Natural killer cell treated with Interleukin-12 subunit alpha and Interleukin-12 subunit beta and Interleukin-15 and Interleukin-18, amount 100 ng/mL, for 72 hours (primary cell): Measurements from ENCODE around the gene KRT81. TPM values are rescaled to one million over a fixed set of nuclear protein-coding genes. Genes with fewer than 3 reads are reported as not detected.
"Not testable (repeated sequence)": the region's sequence is repeated elsewhere in the genome, so short reads cannot be mapped to it uniquely, and the experiment has no call there.

Experiments used
- ATAC-seq, 2 donors: fragments of 150-1000 bp; cut with Tn5 transposase in 1 of 2; sonication (Bioruptor Pico), chemical (Tn5 transposase) in 1 of 2; 2 replicates each; pipeline ENCODE4 v1.10.0; 2021
- DNase-seq: peaks from one replicate; pipeline ENCODE4 v3.0.0; 2022; ENCODE audit warnings: low spot score
- H3K27ac Mint-ChIP-seq, 2 donors: 1 replicate in 1 of 2; 2 replicates in 1 of 2; pipeline ENCODE4 v1.8.0; 2022; ENCODE audit warnings: mixed read lengths in 2 of 2, mild to moderate bottlenecking in 1 of 2, moderate library complexity in 1 of 2
- H3K27me3 Mint-ChIP-seq, 2 donors: 1 replicate in 1 of 2; 2 replicates in 1 of 2; pipeline ENCODE4 v1.8.0; 2022; ENCODE audit warnings: mixed read lengths in 2 of 2
- H3K36me3 Mint-ChIP-seq: one replicate; pipeline ENCODE4 v1.8.0; 2022; ENCODE audit warnings: mixed read lengths
- H3K4me1 Mint-ChIP-seq, 2 donors: 1 replicate in 1 of 2; 2 replicates in 1 of 2; pipeline ENCODE4 v1.8.0; 2022; ENCODE audit warnings: low read depth in 2 of 2, mixed read lengths in 2 of 2, mild to moderate bottlenecking in 1 of 2
- H3K4me3 Mint-ChIP-seq: one replicate; pipeline ENCODE4 v1.8.0; 2022; ENCODE audit warnings: mixed read lengths
- H3K9me3 Mint-ChIP-seq: 2 replicates; pipeline ENCODE4 v1.8.0; 2022; ENCODE audit warnings: mixed read lengths
- total RNA-seq, 2 donors: library from RNA; stranded (reverse); gene quantifications; one replicate each; pipeline ENCODE4 v1.2.3, GENCODE V29; 2022

Gene KRT81
- total RNA-seq, 2 donors from 2014 or later, result 0.22 TPM; not detected in 1

GRCh38 chr12:52313461-52313860 lies 22.1 kb upstream of the KRT81 start:
- H3K36me3 Mint-ChIP-seq, result no peaks in the 10 kb centered on the region
- H3K4me1 Mint-ChIP-seq, result peaks cover 8 to 12% of the 10 kb centered on the region in 2 donors
- DNase-seq (no peak), ATAC-seq (no peak)
- H3K4me3 Mint-ChIP-seq, result no peak overlapping the region
- H3K27ac Mint-ChIP-seq, result no peak overlapping the region
- peaks cover 16 to 40% of the 10 kb centered on the region in 2 donors for H3K27me3 Mint-ChIP-seq
- no peaks in the 10 kb centered on the region for H3K9me3 Mint-ChIP-seq

GRCh38 chr12:52312086-52312485 lies 20.8 kb upstream of the KRT81 start:
- ATAC-seq (no peak), DNase-seq (no peak)
- no peak overlapping the region for H3K4me3 Mint-ChIP-seq
- H3K9me3 Mint-ChIP-seq, result no peaks in the 10 kb centered on the region
- peaks cover 11 to 19% of the 10 kb centered on the region in 2 donors for H3K4me1 Mint-ChIP-seq
- no peaks in the 10 kb centered on the region for H3K36me3 Mint-ChIP-seq
- H3K27me3 Mint-ChIP-seq, result peaks cover 16 to 40% of the 10 kb centered on the region in 2 donors
- H3K27ac Mint-ChIP-seq, result no peak overlapping the region

- H3K4me1 Mint-ChIP-seq, result peaks cover 18 to 24% of the 10 kb centered on the region in 2 donors
- H3K36me3 Mint-ChIP-seq, result no peaks in the 10 kb centered on the region
- H3K9me3 Mint-ChIP-seq, result no peaks in the 10 kb centered on the region
- no peak for ATAC-seq
- peaks cover 16 to 40% of the 10 kb centered on the region in 2 donors for H3K27me3 Mint-ChIP-seq
- H3K4me3 Mint-ChIP-seq, result no peak overlapping the region
- no peak for DNase-seq
- H3K27ac Mint-ChIP-seq, result no peak overlapping the region
Observed at GRCh38 chr12:52311285-52311648, 19.9 kb upstream of the KRT81 start.

GRCh38 chr12:52310622-52311284 lies 19.4 kb upstream of the KRT81 start:
- peaks cover 16 to 40% of the 10 kb centered on the region in 2 donors for H3K27me3 Mint-ChIP-seq
- H3K4me1 Mint-ChIP-seq, result peaks cover 24 to 29% of the 10 kb centered on the region in 2 donors
- no peak for ATAC-seq
- H3K27ac Mint-ChIP-seq, result no peak overlapping the region
- H3K36me3 Mint-ChIP-seq, result no peaks in the 10 kb centered on the region
- no peak overlapping the region for H3K4me3 Mint-ChIP-seq
- no peaks in the 10 kb centered on the region for H3K9me3 Mint-ChIP-seq
- no peak for DNase-seq

- Mint-ChIP-seq H3K27me3 (peaks cover 16 to 40% of the 10 kb centered on the region in 2 donors), H3K36me3 (no peaks in the 10 kb centered on the region), H3K4me3 (peak overlapping the region; percentile 85), H3K27ac (no peak overlapping the region), H3K9me3 (no peaks in the 10 kb centered on the region), H3K4me1 (peaks cover 39 to 40% of the 10 kb centered on the region in 2 donors)
- ATAC-seq (no peak), DNase-seq (no peak)
Observed at GRCh38 chr12:52308806-52309425, 17.6 kb upstream of the KRT81 start.

GRCh38 chr12:52307836-52308805 lies 16.8 kb upstream of the KRT81 start:
- Mint-ChIP-seq H3K9me3 (no peaks in the 10 kb centered on the region), H3K27me3 (peaks cover 16 to 40% of the 10 kb centered on the region in 2 donors), H3K4me1 (peaks cover 39 to 40% of the 10 kb centered on the region in 2 donors), H3K27ac (no peak overlapping the region), H3K4me3 (peak overlapping the region; percentile 85), H3K36me3 (no peaks in the 10 kb centered on the region)
- peak; percentile 78 for DNase-seq
- ATAC-seq, result peak; percentile 74 to 86

- Mint-ChIP-seq H3K36me3 (no peaks in the 10 kb centered on the region), H3K9me3 (no peaks in the 10 kb centered on the region), H3K4me3 (peak overlapping the region; percentile 15), H3K27ac (no peak overlapping the region), H3K27me3 (peaks cover 10 to 27% of the 10 kb centered on the region in 2 donors), H3K4me1 (peaks cover 39 to 40% of the 10 kb centered on the region in 2 donors)
- DNase-seq, result no peak
- ATAC-seq, result no peak
Observed at GRCh38 chr12:52306731-52307130, 15.4 kb upstream of the KRT81 start.

GRCh38 chr12:52305921-52306705 lies 14.8 kb upstream of the KRT81 start:
- ATAC-seq (no peak), DNase-seq (no peak)
- Mint-ChIP-seq H3K4me3 (peak overlapping the region; percentile 15), H3K36me3 (no peaks in the 10 kb centered on the region), H3K4me1 (peaks cover 39 to 41% of the 10 kb centered on the region in 2 donors), H3K27ac (no peak overlapping the region), H3K27me3 (peaks cover 10 to 21% of the 10 kb centered on the region in 2 donors), H3K9me3 (no peaks in the 10 kb centered on the region)

GRCh38 chr12:52304941-52305411 lies 13.6 kb upstream of the KRT81 start:
- Mint-ChIP-seq H3K27ac (peak overlapping the region; percentile 66 to 73), H3K4me1 (peaks cover 43 to 46% of the 10 kb centered on the region in 2 donors), H3K4me3 (peak overlapping the region; percentile 72)
- ATAC-seq (peak; percentile 95 to 96), DNase-seq (peak; percentile 85)
- not testable (repeated sequence) for H3K36me3 Mint-ChIP-seq, H3K9me3 Mint-ChIP-seq, H3K27me3 Mint-ChIP-seq

GRCh38 chr12:52302242-52302914 lies 11.0 kb upstream of the KRT81 start:
- not testable (repeated sequence) for H3K4me3 Mint-ChIP-seq, H3K36me3 Mint-ChIP-seq, H3K27me3 Mint-ChIP-seq, DNase-seq, H3K9me3 Mint-ChIP-seq, H3K27ac Mint-ChIP-seq, ATAC-seq
- peaks cover 28 to 34% of the 10 kb centered on the region in 2 donors for H3K4me1 Mint-ChIP-seq

- H3K9me3 Mint-ChIP-seq, H3K36me3 Mint-ChIP-seq, H3K27ac Mint-ChIP-seq, ATAC-seq, DNase-seq, H3K4me3 Mint-ChIP-seq, H3K27me3 Mint-ChIP-seq: not testable (repeated sequence)
- peaks cover 32% of the 10 kb centered on the region in 2 donors for H3K4me1 Mint-ChIP-seq
Observed at GRCh38 chr12:52301721-52302120, 10.4 kb upstream of the KRT81 start.

- ATAC-seq (no peak), DNase-seq (no peak)
- Mint-ChIP-seq H3K27ac (no peak overlapping the region), H3K27me3 (no peaks in the 10 kb centered on the region), H3K36me3 (no peaks in the 10 kb centered on the region), H3K4me3 (no peak overlapping the region), H3K9me3 (no peaks in the 10 kb centered on the region), H3K4me1 (peaks cover 28% of the 10 kb centered on the region in 2 donors)
Observed at GRCh38 chr12:52300796-52301691, 9.7 kb upstream of the KRT81 start.
